Measurements from ENCODE around the gene TLR9.
A peak's percentile ranks its signal among the peaks of the same experiment; 100 is the strongest.

The TLR9 gene

DNA sequence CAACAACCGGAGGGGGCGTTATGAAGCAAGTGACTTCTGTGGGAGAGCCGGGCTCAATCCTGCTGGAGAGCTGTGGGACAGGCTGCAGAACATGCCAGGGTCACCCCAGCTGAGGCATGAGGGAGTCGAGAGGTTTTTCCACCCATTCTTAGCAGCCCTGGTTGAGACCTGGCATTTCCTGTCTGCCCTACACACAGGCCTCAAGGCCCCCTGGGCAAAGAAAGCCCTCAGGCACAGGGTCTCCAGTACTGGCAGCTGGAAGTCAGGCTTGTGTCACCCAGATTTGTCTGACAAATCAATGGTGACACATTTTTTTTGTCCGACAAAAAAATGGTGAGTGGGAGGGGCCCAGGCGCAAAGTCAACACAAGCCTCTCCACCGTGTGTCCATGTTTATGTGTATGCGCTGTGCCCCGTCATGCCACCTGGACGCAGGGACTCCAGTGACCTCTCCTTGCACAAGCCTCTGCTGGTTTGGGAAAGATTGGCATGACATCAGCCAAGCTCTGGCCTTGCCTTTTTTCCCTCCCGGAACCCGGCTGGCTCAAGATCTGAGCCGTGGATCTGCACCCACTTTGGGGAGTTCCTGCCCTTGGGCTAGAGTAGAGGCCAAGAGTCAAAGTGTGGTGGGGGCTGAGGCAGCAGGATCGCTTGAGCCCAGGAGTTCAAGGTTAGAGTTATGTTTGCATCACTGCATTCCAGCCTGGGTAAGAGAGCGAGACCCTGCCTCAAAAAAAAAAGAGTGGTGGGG, 48.3 kb downstream of the TLR9 start:
- no peak for DNase-seq (ENCODE audit: low read depth, low spot score)
- no peak overlapping the region for H3K27ac ChIP-seq

DNA sequence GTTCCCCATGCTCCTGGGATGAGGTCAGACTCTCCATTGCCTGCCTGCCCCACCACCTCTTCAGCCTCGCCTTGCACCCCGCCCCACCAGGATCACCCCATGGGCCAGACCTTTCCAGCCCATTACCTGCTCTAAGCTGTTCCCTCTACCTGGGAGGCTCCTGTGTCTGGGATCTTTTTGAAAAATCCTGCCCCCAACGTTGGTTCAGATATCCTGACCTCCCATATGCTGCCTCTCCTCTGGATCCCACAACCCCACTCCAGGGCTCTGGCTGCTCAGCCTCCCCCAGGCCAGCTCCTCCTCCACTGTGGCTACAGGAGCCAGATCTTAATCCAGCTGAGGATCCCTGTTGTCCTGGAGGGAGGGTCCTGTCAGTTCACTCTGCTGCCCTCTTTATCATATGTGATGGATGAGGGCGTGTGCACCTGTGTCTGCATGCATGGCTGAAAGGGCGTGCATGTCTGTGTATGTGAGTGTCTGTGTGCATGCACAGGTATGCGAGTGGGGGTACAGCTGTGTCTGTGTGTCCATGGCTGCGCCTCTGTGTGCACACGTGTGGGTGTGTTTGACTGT, 49.2 kb downstream of the TLR9 start:
- no peak for DNase-seq (ENCODE audit: low read depth, low spot score)
- H3K27ac ChIP-seq: no peak overlapping the region

DNA sequence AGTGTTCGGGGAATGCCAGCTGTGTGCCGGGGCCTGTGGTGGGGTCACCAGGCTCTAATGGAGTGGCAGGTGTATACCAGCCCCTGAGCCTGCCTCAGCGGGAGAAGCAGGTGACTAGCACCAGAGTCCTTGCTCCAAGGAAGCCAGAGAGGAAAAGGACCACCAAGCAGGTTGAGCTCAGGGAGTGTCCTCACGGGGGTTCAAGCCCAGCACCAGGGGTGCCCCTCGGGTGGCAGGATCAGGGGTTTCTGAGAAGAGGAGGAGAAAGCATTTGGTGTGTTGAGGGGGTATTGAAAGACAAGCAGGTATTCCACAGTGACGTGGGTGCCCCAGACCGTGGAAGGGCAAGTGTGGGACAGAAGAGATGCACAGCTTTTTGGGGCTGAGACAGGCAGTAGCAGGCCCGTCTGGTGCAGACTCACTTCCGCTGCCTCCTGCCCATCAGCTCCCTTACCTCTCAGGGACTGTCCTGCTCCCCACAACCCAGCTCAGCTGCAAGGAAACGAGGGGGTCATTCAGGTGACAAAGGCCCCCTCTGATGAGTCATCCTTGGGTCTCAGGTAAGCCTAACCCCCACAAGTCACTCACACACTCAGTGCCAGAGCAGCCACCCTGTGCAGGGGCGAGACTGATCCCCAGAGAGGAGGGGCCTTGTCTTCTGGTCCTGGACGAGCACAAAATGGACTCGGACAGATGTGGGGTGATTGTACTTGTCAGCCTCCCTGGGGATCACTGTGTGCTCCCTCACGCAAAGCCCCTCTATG, 49.8 kb downstream of the TLR9 start:
- H3K27ac ChIP-seq: peak overlapping the region; percentile 34
- no peak for DNase-seq (ENCODE audit: low read depth, low spot score)

DNA sequence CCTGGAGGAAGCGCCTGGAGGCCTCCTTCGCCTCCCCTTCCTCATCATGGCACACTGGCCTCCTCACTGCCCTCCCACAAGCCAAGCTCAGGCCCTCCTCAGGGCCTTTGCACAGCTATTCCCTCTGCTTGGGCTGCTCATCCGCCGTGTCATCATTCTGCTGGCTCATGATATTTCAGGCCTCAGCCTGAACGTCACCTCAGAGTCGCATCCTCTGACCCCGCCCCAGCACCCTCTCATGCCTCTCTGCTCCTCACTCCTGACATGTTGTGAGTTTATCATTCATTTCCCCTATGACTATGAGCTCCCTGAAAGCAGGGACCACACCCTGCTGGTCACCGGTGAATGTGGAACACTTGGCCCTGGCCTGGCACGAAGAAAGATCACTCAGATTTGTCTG, 50.5 kb downstream of the TLR9 start:
- DNase-seq (ENCODE audit: low read depth, low spot score): no peak
- H3K27ac ChIP-seq: peak overlapping the region; percentile 34

DNA sequence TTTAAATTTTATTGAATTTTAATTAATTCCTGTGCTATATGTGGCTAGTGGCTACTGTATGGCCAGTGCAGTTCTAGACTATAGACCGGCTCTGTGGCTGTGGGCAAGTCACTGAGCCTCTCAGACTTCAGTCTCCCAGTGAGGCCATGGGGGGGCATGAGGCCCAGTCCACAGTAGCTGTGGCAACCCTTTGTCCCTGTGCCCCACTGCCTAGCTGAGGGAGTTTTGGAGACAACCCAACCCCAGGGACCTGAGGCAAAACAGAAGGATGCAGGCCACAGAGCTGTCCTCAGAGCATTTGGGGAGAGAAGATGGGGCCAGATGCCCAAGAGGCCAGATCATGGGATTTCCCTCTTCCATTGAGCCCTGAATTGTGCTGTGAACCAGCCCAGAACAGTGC, 52.3 kb downstream of the TLR9 start:
- no peak for DNase-seq (ENCODE audit: low read depth, low spot score)
- no peak overlapping the region for H3K27ac ChIP-seq

DNA sequence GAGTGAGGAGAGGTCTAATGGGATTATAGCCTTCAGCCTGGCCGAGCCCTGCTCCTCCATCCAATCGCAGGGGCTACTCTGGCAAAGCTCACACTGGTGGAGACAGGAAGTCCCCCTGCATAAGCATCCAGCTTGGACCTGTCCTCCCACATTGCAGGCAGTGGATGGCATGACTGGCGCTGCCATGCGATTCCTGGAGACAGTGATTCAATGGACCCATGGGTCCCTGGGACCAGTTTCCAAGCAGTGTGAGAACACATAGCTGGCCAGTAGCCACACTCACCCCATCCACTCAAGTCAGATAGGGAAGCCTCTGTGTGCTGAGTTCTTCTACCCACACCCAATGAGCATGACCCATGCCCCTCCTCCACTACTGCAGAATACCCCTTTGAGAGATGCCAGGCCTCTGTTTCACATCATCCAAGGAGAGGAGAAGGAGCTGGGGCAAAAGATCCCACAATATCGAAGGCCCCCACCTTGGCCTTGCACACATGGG, 53.1 kb downstream of the TLR9 start:
- DNase-seq (ENCODE audit: low read depth, low spot score): no peak

DNA sequence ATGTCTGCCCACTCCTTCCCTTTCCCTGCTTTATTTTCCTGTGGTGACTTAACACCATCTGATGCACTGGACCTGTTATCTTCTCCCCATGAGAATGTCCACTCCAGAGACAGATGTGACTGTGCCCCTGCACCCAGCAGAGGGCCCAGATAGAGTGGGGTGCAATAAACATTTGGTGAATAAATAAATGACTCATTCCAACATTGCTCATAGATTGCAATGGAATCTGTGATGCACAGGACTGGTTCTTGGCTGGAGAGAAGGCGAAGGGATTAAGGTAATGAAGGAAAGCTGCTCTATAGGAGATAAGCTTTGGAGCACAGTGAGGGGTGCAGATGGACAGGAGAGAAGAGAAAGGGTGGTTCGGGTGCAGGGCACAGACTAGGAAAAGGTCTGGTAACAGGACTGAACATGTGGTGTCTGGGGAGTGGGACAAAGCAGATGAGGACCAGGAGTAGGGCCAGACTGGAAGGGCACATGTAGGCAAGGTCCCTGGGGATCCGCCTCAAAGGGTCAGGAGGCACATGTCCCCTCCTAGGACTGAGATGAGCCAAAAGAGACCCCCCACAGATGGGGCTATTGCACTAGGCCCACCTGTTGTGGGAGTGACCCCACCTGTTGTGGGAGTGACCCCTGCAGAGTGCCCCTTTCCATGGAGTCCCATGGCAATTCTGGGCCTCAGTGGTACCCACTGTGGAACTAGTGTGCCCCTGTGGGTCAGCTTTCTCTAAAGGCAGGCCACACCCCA, 53.8 kb downstream of the TLR9 start:
- no peak overlapping the region for H3K27ac ChIP-seq
- DNase-seq (ENCODE audit: low read depth, low spot score): no peak

More for the DNA sequence above, 53.1 kb downstream of the TLR9 start:
- no peak overlapping the region for H3K27ac ChIP-seq
